ENCODE measurements around the gene SLC22A13. TPM values are rescaled to one million over a fixed set of nuclear protein-coding genes. Genes with fewer than 3 reads are reported as not detected.
A peak's percentile ranks its signal among the peaks of the same experiment; 100 is the strongest.
"Not testable (repeated sequence)": the region's sequence is repeated elsewhere in the genome, so short reads cannot be mapped to it uniquely, and the experiment has no call there.

Gene SLC22A13, protein sequence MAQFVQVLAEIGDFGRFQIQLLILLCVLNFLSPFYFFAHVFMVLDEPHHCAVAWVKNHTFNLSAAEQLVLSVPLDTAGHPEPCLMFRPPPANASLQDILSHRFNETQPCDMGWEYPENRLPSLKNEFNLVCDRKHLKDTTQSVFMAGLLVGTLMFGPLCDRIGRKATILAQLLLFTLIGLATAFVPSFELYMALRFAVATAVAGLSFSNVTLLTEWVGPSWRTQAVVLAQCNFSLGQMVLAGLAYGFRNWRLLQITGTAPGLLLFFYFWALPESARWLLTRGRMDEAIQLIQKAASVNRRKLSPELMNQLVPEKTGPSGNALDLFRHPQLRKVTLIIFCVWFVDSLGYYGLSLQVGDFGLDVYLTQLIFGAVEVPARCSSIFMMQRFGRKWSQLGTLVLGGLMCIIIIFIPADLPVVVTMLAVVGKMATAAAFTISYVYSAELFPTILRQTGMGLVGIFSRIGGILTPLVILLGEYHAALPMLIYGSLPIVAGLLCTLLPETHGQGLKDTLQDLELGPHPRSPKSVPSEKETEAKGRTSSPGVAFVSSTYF
- total RNA-seq = 1 to 10 TPM in 1 of 2 donors, under 1 TPM in 1; 0.99 to 1.5 TPM

DNA sequence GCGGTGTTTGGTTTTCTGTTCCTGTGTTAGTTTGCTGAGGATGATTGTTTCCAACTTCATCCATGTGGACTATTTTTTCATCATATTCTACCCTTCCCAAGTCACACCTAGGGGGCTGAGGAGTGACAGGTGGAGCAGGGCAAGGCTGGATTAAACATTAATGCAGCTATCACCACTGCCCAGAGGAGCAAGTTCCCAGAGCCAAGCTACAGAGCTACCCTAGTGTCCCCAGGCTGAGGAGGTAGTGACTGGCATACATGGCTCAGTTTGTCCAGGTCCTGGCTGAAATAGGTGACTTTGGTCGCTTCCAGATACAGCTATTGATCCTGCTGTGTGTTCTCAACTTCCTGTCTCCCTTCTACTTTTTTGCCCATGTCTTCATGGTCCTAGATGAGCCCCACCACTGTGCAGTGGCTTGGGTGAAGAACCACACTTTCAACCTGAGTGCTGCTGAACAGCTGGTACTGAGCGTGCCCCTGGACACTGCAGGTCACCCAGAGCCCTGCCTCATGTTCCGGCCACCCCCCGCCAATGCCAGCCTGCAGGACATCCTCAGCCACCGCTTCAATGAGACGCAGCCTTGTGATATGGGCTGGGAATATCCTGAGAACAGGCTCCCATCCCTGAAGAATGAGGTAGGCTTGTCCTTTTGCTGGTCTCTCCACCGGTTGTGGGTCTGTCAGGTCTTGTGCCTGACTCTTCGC lies at the start of gene SLC22A13:
SLC22A13 (plus strand) TSS at position 209 of the 704 bp plus-strand sequence; CDS start at position 258, 49 bp downstream.
- H3K4me1 Mint-ChIP-seq = peaks cover 20% of the 10 kb centered on the region
- H3K4me3 Mint-ChIP-seq = no peak within 1 kb of the TSS
- H3K36me3 Mint-ChIP-seq (ENCODE audit: low read depth) = peaks cover under 1% of the 10 kb centered on the region
- peak within 1 kb of the TSS; percentile 11 for H3K27ac Mint-ChIP-seq
- no peaks in the 10 kb centered on the region for H3K27me3 Mint-ChIP-seq
- no peak for ATAC-seq (replicated peaks)
- H3K9me3 Mint-ChIP-seq = no peaks in the 10 kb centered on the region

DNA sequence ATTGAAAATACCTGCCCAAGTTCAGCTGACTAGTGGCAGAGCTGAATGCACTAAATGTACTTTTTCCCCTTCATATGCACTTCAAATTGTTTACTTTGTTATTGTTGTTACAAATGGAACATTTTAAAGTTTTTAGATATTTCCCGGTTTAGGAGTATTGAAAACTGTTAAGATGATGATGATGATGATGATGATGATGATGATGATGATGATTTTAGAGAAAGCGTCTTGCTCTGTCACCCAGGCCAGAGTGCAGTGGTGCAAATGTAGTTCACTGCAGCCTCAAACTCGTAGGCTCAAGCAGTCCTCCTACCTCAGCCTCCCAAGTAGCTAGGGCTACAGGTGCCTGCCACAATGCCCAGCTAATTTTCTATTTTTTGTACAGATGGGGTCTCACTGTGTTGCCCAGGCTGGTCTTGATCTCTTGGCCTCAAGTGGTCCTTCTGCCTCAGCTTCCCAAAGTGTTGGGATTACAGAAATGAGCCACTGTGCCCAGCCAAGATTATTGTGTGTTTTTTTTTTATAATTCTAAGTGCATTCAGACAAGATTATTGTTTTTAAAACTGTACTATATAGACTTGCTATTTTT lies 45.9 kb upstream of the SLC22A13 start:
- peaks cover 18% of the 10 kb centered on the region for H3K4me1 Mint-ChIP-seq
- peaks cover 90% of the 10 kb centered on the region for H3K36me3 Mint-ChIP-seq (ENCODE audit: low read depth)
- H3K27me3 Mint-ChIP-seq = no peaks in the 10 kb centered on the region
- no peak for ATAC-seq (replicated peaks)
- no peak overlapping the region for H3K4me3 Mint-ChIP-seq
- no peaks in the 10 kb centered on the region for H3K9me3 Mint-ChIP-seq
- no peak overlapping the region for H3K27ac Mint-ChIP-seq

DNA sequence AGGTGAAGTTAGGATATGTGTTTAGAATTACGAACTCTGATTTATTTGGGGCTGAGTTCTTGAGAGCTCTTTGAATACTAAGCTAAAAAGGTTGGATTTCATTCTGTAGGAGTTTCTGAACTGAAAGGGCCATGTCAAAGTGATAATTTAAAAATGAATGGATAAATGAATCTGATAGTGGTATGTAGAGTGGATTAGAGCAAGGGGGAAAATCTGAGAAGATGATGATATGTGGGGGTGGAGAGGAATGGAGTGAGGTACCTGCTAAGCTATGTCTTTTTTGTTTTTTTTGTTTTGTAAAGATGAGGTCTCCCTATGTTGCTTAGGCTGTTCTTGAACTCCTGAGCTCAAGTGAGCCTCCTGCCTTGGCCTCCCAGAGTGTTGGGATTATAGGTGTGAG lies 44.6 kb upstream of the SLC22A13 start:
- ATAC-seq (replicated peaks) = peak; percentile 53
- Mint-ChIP-seq H3K9me3 (no peaks in the 10 kb centered on the region), H3K27me3 (no peaks in the 10 kb centered on the region), H3K36me3 (ENCODE audit: low read depth) (peaks cover 94% of the 10 kb centered on the region), H3K4me1 (peaks cover 18% of the 10 kb centered on the region), H3K4me3 (no peak overlapping the region), H3K27ac (peak overlapping the region; percentile 8)

DNA sequence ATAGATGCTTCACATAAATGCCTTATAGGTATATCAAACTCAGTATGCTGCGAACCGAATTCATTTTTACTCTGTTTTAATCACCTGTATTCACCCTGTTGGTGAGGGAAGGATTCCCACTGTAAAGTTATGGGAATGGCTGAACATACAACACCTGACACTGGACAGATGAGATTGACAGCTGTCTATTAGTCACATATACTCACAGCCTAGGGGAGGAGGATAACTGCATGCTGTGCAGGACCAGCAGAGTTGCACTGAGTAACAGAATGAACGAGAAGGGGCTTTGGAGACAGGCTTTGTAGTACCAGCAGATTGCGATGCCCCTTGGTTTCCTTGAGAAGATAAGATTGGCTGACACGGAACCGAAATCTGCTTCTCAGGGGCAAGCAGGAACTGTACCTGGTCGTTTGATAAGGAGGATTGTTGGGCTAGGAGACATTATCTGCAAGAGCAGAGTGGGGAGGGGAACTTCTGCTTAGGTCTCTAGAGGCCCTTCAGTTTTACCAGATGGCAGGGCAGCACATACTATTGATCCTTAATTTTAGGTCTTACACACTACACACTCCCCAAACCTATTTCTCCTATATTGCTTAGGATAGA lies 43.5 kb upstream of the SLC22A13 start:
- H3K27ac Mint-ChIP-seq = no peak overlapping the region
- H3K27me3 Mint-ChIP-seq = no peaks in the 10 kb centered on the region
- no peak overlapping the region for H3K4me3 Mint-ChIP-seq
- H3K4me1 Mint-ChIP-seq = peaks cover 22% of the 10 kb centered on the region
- H3K36me3 Mint-ChIP-seq (ENCODE audit: low read depth) = peaks cover 93% of the 10 kb centered on the region
- no peak for ATAC-seq (replicated peaks)
- H3K9me3 Mint-ChIP-seq = no peaks in the 10 kb centered on the region

DNA sequence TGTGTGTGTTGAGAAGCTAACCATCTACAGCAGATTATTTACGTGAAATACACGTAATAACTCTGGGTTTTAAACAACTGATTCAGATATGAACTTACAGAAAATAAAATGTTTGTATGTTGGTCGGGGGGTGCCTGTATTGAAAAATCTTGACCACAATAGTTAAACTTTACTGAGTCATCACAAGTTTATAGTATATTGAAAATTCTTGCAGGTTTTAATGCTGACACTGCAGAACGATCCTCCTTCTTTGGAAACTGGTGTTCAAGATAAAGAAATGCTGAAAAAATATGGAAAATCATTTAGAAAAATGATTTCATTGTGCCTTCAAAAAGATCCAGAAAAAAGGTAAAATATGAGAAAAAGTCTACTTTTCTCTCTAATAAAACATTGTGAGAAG lies 41.3 kb upstream of the SLC22A13 start:
- no peak overlapping the region for H3K27ac Mint-ChIP-seq
- ATAC-seq (replicated peaks) = no peak
- H3K36me3 Mint-ChIP-seq (ENCODE audit: low read depth) = peaks cover 94% of the 10 kb centered on the region
- H3K9me3 Mint-ChIP-seq = no peaks in the 10 kb centered on the region
- no peaks in the 10 kb centered on the region for H3K27me3 Mint-ChIP-seq
- no peak overlapping the region for H3K4me3 Mint-ChIP-seq
- H3K4me1 Mint-ChIP-seq = peaks cover 14% of the 10 kb centered on the region

DNA sequence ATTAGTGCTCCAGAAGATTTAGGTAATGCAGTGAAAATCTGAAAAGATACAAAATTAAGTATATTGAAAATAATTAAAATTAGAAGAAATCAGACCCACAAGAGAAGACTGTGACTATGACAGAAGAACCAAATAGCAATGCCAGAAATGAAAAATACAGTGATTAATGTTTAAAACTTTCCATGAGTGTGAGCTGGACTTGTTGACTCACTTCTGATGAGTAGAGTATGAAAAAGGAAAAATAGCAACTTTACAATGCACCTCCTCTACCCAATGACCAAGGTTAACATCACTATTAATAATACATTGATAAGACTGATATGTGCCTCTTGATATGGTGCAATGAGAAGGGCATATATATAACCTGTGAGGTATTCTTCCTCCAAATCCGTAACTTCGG lies 39.3 kb upstream of the SLC22A13 start:
- ATAC-seq (replicated peaks) = peak; percentile 71
- peaks cover 98% of the 10 kb centered on the region for H3K36me3 Mint-ChIP-seq (ENCODE audit: low read depth)

DNA sequence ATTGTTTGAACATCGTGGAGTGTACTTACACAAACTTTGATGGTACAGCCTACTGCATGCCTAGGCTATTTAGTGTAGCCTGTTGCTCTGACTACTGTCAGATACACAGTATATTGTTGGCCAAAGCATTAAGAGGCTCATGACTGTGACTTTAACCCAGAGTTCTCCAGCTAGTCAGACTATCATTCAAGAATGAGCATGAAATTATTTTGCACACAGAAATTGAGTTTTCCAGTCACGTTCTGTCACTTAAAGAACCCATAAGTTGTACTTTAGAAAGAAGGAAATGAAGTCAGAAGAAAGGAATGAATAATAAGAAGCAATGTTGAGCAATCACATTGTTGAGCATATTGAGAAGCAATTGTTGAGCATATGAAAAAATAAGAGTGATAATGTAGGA lies 37.6 kb upstream of the SLC22A13 start:
- peak; percentile 56 for ATAC-seq (replicated peaks)
- H3K27ac Mint-ChIP-seq = no peak overlapping the region
- H3K4me3 Mint-ChIP-seq = no peak overlapping the region
- H3K4me1 Mint-ChIP-seq = peaks cover 4% of the 10 kb centered on the region
- H3K9me3 Mint-ChIP-seq = no peaks in the 10 kb centered on the region
- peaks cover 98% of the 10 kb centered on the region for H3K36me3 Mint-ChIP-seq (ENCODE audit: low read depth)
- no peaks in the 10 kb centered on the region for H3K27me3 Mint-ChIP-seq

More for the DNA sequence above, 39.3 kb upstream of the SLC22A13 start:
- no peaks in the 10 kb centered on the region for H3K9me3 Mint-ChIP-seq
- peaks cover 4% of the 10 kb centered on the region for H3K4me1 Mint-ChIP-seq
- H3K27ac Mint-ChIP-seq = peak overlapping the region; percentile 13
- H3K4me3 Mint-ChIP-seq = no peak overlapping the region
- H3K27me3 Mint-ChIP-seq = no peaks in the 10 kb centered on the region

DNA sequence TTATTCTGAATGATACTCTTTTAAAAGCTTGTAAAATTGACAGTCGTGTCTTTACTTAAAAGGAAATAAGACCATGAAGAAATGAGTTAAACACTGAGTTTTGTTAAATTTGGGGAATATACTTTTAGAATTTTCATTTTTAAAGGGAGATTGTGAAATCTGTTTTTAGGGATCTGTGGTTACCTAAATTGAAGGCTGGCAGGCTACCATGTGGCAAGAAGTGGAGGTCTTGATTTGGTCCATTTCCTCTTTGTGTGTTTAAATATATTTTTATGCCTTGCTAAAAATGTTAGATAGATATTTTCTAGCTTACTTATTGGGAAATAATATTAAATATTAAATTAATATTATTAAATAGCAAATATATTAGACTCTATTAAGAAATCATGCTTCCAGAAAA lies 36.6 kb upstream of the SLC22A13 start:
- Mint-ChIP-seq H3K4me3 (no peak overlapping the region), H3K27ac (no peak overlapping the region), H3K4me1 (peaks cover 9% of the 10 kb centered on the region), H3K27me3 (no peaks in the 10 kb centered on the region), H3K9me3 (no peaks in the 10 kb centered on the region), H3K36me3 (ENCODE audit: low read depth) (peaks cover 98% of the 10 kb centered on the region)
- no peak for ATAC-seq (replicated peaks)

DNA sequence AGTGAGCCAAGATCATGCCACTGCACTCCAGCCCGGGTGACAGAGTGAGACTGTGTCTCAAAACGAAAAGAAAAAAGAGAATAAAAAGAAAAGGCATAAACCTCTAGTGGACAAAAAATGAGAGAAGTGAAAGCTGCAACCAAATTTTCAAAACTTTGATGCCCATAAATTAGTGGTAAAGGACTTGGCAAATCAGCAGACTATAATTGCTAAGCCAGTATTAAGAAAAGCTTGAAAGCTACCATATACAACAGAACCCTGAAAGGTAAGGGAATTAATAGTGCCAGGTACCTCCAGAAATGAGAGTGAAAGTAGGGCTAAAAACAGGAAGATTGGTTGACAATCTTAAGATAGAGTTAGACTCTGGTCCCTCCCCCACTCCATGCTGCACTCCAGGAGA lies 32.9 kb upstream of the SLC22A13 start:
- ATAC-seq (replicated peaks) = no peak
- Mint-ChIP-seq H3K4me3 (no peak overlapping the region), H3K27ac (no peak overlapping the region), H3K9me3 (no peaks in the 10 kb centered on the region), H3K36me3 (ENCODE audit: low read depth) (peaks cover 100% of the 10 kb centered on the region), H3K27me3 (no peaks in the 10 kb centered on the region), H3K4me1 (peaks cover 4% of the 10 kb centered on the region)

DNA sequence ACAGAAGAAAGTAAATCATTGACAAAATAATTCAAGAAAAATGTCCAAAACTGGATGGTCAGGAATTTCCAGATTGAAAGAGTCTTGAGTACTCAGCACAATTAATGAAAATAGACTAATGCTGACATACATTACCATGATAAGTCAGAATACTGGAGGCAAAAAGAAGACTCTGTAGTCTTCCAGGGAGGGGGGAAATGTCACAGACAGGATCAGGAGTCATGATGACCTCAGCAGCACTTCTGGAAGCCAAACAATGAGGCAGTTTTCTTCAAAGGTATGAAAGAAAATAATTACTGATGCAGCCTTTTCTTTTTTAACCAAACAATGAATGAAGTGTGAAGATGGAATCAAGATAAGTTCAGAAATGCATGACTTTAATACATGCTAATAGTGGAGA lies 30.1 kb upstream of the SLC22A13 start:
- ATAC-seq (replicated peaks) = no peak
- H3K36me3 Mint-ChIP-seq (ENCODE audit: low read depth) = peaks cover 100% of the 10 kb centered on the region
- no peak overlapping the region for H3K27ac Mint-ChIP-seq
- H3K4me1 Mint-ChIP-seq = peaks cover 4% of the 10 kb centered on the region
- no peaks in the 10 kb centered on the region for H3K27me3 Mint-ChIP-seq
- no peak overlapping the region for H3K4me3 Mint-ChIP-seq
- no peaks in the 10 kb centered on the region for H3K9me3 Mint-ChIP-seq

DNA sequence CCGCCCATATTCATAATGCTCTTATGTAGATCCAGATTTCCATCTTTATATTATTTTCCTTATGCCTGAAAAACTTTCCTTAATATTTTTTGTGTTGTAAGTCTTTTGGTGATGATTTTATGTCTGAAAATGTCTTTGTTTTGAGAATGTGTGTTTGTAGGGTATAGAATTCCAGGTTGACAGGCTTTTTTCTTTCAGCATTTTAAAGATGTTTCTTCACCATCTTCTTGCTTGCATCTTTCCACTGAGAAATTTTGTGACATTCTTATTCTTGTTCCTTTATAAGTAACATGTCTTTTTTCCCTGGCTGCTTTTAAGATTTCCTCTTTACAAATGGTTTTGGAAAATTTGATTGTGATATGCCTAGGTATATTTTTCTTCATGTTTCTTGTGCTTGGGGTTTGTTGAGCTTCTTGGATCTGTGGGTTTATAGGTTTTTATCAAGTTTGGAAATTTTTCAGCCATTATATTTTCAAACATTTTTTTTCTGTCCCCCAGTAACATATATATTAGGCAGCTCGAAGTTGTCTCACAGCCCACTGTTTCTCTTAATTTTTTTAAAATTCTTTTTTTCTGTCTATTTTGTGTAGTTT lies 27.1 kb upstream of the SLC22A13 start:
- ATAC-seq (replicated peaks) = no peak
- Mint-ChIP-seq H3K27ac (no peak overlapping the region), H3K9me3 (no peaks in the 10 kb centered on the region), H3K36me3 (ENCODE audit: low read depth) (peaks cover 99% of the 10 kb centered on the region), H3K4me1 (no peaks in the 10 kb centered on the region), H3K27me3 (no peaks in the 10 kb centered on the region), H3K4me3 (no peak overlapping the region)

DNA sequence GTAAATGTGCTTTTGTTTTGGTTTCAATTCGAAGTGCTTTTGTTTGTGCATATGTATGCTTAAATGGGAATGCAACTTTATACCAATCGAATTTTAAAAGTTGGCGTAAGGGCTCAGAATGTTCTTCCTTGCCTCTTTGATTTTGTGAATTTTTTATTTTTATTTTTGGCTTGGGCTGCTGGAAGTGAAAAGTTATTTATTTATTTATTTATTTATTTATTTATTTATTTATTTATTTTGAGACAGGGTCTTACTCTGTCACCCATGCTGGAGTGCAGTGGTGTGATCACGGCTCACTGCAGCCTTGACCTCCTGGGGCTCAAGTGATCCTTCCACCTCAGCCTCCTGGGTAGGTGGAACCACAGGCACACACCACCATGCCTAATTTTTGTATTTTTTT lies 22.8 kb upstream of the SLC22A13 start:
- not testable (repeated sequence) for ATAC-seq (replicated peaks); H3K4me1 Mint-ChIP-seq; H3K9me3 Mint-ChIP-seq; H3K4me3 Mint-ChIP-seq; H3K27ac Mint-ChIP-seq; H3K27me3 Mint-ChIP-seq
- H3K36me3 Mint-ChIP-seq (ENCODE audit: low read depth) = peaks cover 95% of the 10 kb centered on the region

DNA sequence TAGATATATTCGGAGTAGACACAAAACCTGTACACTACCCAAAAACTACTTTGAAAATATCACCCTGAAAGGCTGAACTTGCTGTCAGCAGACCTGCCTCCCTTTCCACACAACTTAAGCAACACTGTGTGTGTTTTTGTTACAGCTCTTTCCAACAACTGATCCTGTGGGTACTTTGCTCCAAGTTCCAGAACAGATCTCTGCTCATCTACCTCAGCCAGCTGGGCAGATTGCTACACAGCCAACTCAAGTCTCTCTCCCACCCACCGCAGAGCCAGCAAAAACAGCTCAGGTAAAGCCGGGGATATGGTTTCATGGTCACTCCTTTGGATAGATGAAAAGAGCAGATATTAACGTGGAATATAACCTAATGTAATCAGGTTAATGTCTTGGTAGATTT lies 19.7 kb upstream of the SLC22A13 start:
- H3K36me3 Mint-ChIP-seq (ENCODE audit: low read depth) = peaks cover 95% of the 10 kb centered on the region

More for the DNA sequence above, 19.7 kb upstream of the SLC22A13 start:
- H3K27ac Mint-ChIP-seq = peak overlapping the region; percentile 3
- no peak overlapping the region for H3K4me3 Mint-ChIP-seq
- H3K9me3 Mint-ChIP-seq = no peaks in the 10 kb centered on the region
- no peak for ATAC-seq (replicated peaks)
- H3K4me1 Mint-ChIP-seq = no peaks in the 10 kb centered on the region
- no peaks in the 10 kb centered on the region for H3K27me3 Mint-ChIP-seq
